Aorta (tissue), 5 donors: Measurements from ENCODE around the gene CELSR1. TPM values are rescaled to one million over a fixed set of nuclear protein-coding genes. Genes with fewer than 3 reads are reported as not detected.

Experiments used
- ATAC-seq: fragments of 200-7000 bp; cut with Tn5 transposase; one replicate; pipeline ENCODE4 v1.9.1; 2022; ENCODE audit warnings: moderate library complexity; ENCODE audit not compliant: low FRiP score
- DNase-seq, 2 donors: peaks; one replicate each; pipeline ENCODE4 v3.0.0-alpha.2; 2020
- H3K27ac ChIP-seq, 2 donors: one replicate each; pipeline ENCODE4 v1.5.1; 2013; ENCODE audit warnings: low read length in 2 of 2, mild to moderate bottlenecking in 2 of 2, moderate library complexity in 2 of 2, control low read depth in 1 of 2, inconsistent platforms in 1 of 2, low read depth in 1 of 2
- H3K27me3 ChIP-seq, 2 donors: one replicate each; pipeline ENCODE4 v1.6.1; 2013; ENCODE audit warnings: control low read depth in 1 of 2, low read length in 1 of 2, mild to moderate bottlenecking in 1 of 2, moderate library complexity in 1 of 2; ENCODE audit not compliant: insufficient read depth in 2 of 2, control insufficient read depth in 1 of 2
- H3K36me3 ChIP-seq, 2 donors: one replicate each; pipeline ENCODE4 v1.6.1; 2013; ENCODE audit warnings: control low read depth in 1 of 2, low read length in 1 of 2, mild to moderate bottlenecking in 1 of 2; ENCODE audit not compliant: insufficient read depth in 2 of 2, control insufficient read depth in 1 of 2
- H3K4me1 ChIP-seq, 2 donors: one replicate each; pipeline ENCODE4 v1.6.1; 2013; ENCODE audit warnings: low read length in 2 of 2, control low read depth in 1 of 2, mild to moderate bottlenecking in 1 of 2, moderate library complexity in 1 of 2; ENCODE audit not compliant: insufficient read depth in 2 of 2, control insufficient read depth in 1 of 2
- H3K4me3 ChIP-seq, 2 donors: one replicate each; pipeline ENCODE4 v1.5.1; 2013; ENCODE audit warnings: low read length in 2 of 2, control low read depth in 1 of 2, mild to moderate bottlenecking in 1 of 2
- H3K9me3 ChIP-seq: one replicate; pipeline ENCODE4 v1.6.1; 2013; ENCODE audit warnings: mild to moderate bottlenecking, low read length; ENCODE audit not compliant: control insufficient read depth
- WGBS, 2 donors: extraction: QIAGEN DNeasy Blood & Tissue Kit; methylation state at CpG; one replicate each; pipeline ENCODE4 v1.1.7; 2013; 5-methylcytosine and 5-hydroxymethylcytosine counted together
- intact Hi-C, 2 donors: fragments of 100-400 bp; cut with DNase I; formaldehyde crosslinking; loops; one replicate each; pipeline versions ENCODE4 v1.14.2 to v1.15.0; 2022
- polyA plus RNA-seq, 2 donors: library from polyadenylated mRNA; stranded (reverse); fragments of 200-250 nt; gene quantifications; one replicate each; pipeline ENCODE4 v1.2.3, GENCODE V29; 2013
- total RNA-seq, 2 donors: library from RNA; stranded (reverse); fragmentation: NEBNext Ultra II Directional; extraction: Animal tissue kit (Norgen Biotek cat#: 25700); gene quantifications; one replicate each; pipeline ENCODE4 v1.2.1, GENCODE V29; 2021
- donor health status: healthy with polysubstance abuse.
- donor health status: Bipolar disorder and iron deficiency.
- donor health status: DM: no; HTN: no; CAD: no.
- donor health status: DM: no; HTN: no; CAD: no.
- donor health status: DM: yes; HTN: yes; CAD: no.

Gene CELSR1
- total and polyA plus RNA-seq, 4 donors = 0.15 to 3.0 (median 1.3) TPM

- ATAC-seq (no peak), DNase-seq (no peak)
- H3K9me3 ChIP-seq = no peaks in the 10 kb centered on the region
- no peak overlapping the region for H3K27ac ChIP-seq
- H3K4me3 ChIP-seq = no peak overlapping the region
- H3K27me3 ChIP-seq = no peaks in the 10 kb centered on the region
- no peaks in the 10 kb centered on the region for H3K36me3 ChIP-seq
- H3K4me1 ChIP-seq = no peaks in the 10 kb centered on the region
- intact Hi-C loops = no loop called here
- 91 to 94% methylated on average over 16 of the region's 16 CpGs for WGBS, 2 donors
Measured at GRCh38 chr22:46531581-46532175, 5.7 kb downstream of the CELSR1 start.

GRCh38 chr22:46528121-46528610 is 9.3 kb downstream of the CELSR1 start:
- H3K4me3 ChIP-seq = no peak overlapping the region
- no peaks in the 10 kb centered on the region for H3K4me1 ChIP-seq
- no peak for DNase-seq
- no peaks in the 10 kb centered on the region for H3K27me3 ChIP-seq
- intact Hi-C loops = no loop called here
- no peaks in the 10 kb centered on the region for H3K36me3 ChIP-seq
- no peaks in the 10 kb centered on the region for H3K9me3 ChIP-seq
- WGBS, 2 donors = 71 to 75% methylated on average over 15 of the region's 15 CpGs
- no peak for ATAC-seq
- no peak overlapping the region for H3K27ac ChIP-seq

- H3K4me3 ChIP-seq = no peak overlapping the region
Measured at GRCh38 chr22:46526244-46526839, 11.1 kb downstream of the CELSR1 start.

GRCh38 chr22:46525389-46526243 is 11.8 kb downstream of the CELSR1 start:
- Histone ChIP-seq H3K4me1 (no peaks in the 10 kb centered on the region), H3K36me3 (no peaks in the 10 kb centered on the region), H3K27me3 (no peaks in the 10 kb centered on the region), H3K4me3 (no peak overlapping the region), H3K9me3 (no peaks in the 10 kb centered on the region), H3K27ac (no peak overlapping the region)
- WGBS, 2 donors = 89 to 90% methylated on average over 22 of the region's 22 CpGs
- ATAC-seq (no peak), DNase-seq (no peak)
- intact Hi-C loops = no loop called here

More at GRCh38 chr22:46526244-46526839, 11.1 kb downstream of the CELSR1 start:
- intact Hi-C loops = no loop called here
- Histone ChIP-seq H3K27me3 (no peaks in the 10 kb centered on the region), H3K9me3 (no peaks in the 10 kb centered on the region), H3K27ac (no peak overlapping the region), H3K36me3 (no peaks in the 10 kb centered on the region), H3K4me1 (no peaks in the 10 kb centered on the region)
- DNase-seq (no peak), ATAC-seq (no peak)
- WGBS, 2 donors = 83 to 91% methylated on average over 13 of the region's 13 CpGs

GRCh38 chr22:46524203-46524740 is 13.1 kb downstream of the CELSR1 start:
- H3K4me1 ChIP-seq = no peaks in the 10 kb centered on the region
- intact Hi-C loops = loop anchor here in 1 of 2 donors (5.0 kb wide), 1 partner anchor 532 kb away; no protein-coding TSS in a partner anchor
- H3K27ac ChIP-seq = no peak overlapping the region
- no peaks in the 10 kb centered on the region for H3K36me3 ChIP-seq
- no peak for DNase-seq
- no peak for ATAC-seq
- H3K27me3 ChIP-seq = no peaks in the 10 kb centered on the region
- no peaks in the 10 kb centered on the region for H3K9me3 ChIP-seq
- no peak overlapping the region for H3K4me3 ChIP-seq
- 88 to 89% methylated on average over 19 of the region's 19 CpGs for WGBS, 2 donors

- 67 to 70% methylated on average over 8 of the region's 8 CpGs for WGBS, 2 donors
Measured at GRCh38 chr22:46522797-46523196, 14.6 kb downstream of the CELSR1 start.

GRCh38 chr22:46521994-46522393 is 15.4 kb downstream of the CELSR1 start:
- DNase-seq (no peak), ATAC-seq (no peak)
- no peaks in the 10 kb centered on the region for H3K36me3 ChIP-seq
- H3K4me1 ChIP-seq = no peaks in the 10 kb centered on the region
- no peaks in the 10 kb centered on the region for H3K27me3 ChIP-seq
- intact Hi-C loops = loop anchor here in 1 of 2 donors (5.0 kb wide), 1 partner anchor 530 kb away; no protein-coding TSS in a partner anchor
- H3K9me3 ChIP-seq = no peaks in the 10 kb centered on the region
- H3K4me3 ChIP-seq = no peak overlapping the region
- 91 to 92% methylated on average over 5 of the region's 5 CpGs for WGBS, 2 donors
- H3K27ac ChIP-seq = no peak overlapping the region

More at GRCh38 chr22:46522797-46523196, 14.6 kb downstream of the CELSR1 start:
- ATAC-seq (no peak), DNase-seq (no peak)
- no peaks in the 10 kb centered on the region for H3K4me1 ChIP-seq
- H3K27me3 ChIP-seq = no peaks in the 10 kb centered on the region
- no peaks in the 10 kb centered on the region for H3K36me3 ChIP-seq
- no peak overlapping the region for H3K27ac ChIP-seq
- no peaks in the 10 kb centered on the region for H3K9me3 ChIP-seq
- no peak overlapping the region for H3K4me3 ChIP-seq
- intact Hi-C loops = loop anchor here in 1 of 2 donors (5.0 kb wide), 1 partner anchor 530 kb away; no protein-coding TSS in a partner anchor

GRCh38 chr22:46520880-46521279 is 16.5 kb downstream of the CELSR1 start:
- ATAC-seq (no peak), DNase-seq (no peak)
- intact Hi-C loops = loop anchor here in 1 of 2 donors (5.0 kb wide), 1 partner anchor 529 kb away; no protein-coding TSS in a partner anchor
- H3K9me3 ChIP-seq = no peaks in the 10 kb centered on the region
- H3K4me3 ChIP-seq = no peak overlapping the region
- no peaks in the 10 kb centered on the region for H3K4me1 ChIP-seq
- no peaks in the 10 kb centered on the region for H3K36me3 ChIP-seq
- H3K27me3 ChIP-seq = no peaks in the 10 kb centered on the region
- WGBS, 2 donors = 91 to 92% methylated on average over 8 of the region's 8 CpGs
- H3K27ac ChIP-seq = no peak overlapping the region
